ENCODE data around the gene KNDC1. TPM values are rescaled to one million over a fixed set of nuclear protein-coding genes. Genes with fewer than 3 reads are reported as not detected.

KNDC1 gene
- total and polyA plus RNA-seq, 2 of the 13 experiments (the other 11 are each of a cell fraction or from before 2014, with no cell fraction given) = 0.69 TPM; not detected in 1

DNA sequence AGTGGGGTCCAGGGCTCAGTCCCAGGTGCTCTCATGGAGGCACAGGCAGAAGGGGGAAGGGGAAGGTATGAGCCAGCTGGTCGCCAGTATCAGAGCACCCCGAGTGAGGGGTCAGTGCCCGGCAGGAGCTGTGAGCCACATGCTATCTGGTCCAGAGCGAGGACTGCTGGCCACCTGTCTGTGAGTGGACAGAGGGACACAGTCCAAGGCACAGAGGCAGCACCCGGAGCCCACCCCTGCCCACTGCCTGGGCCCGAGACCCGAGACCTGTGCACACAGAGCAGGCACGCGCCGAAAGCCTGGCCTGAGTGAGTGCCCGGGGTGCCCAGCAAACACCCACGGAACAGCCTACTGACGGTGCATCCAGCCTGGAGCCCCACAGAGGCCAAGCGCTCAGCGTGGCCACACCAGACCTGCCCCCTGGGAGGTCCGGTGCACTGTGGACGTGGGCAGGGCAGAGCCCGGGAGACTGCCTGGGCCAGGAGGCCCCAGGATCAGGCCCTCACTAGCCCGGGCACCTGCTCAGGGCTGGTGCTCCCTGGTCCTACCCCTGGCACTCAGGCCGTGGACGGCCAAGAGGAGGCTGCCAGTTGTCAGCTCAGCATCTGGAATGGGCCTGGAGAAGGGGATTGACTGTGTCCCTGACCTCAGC lies 42.9 kb upstream of the KNDC1 start:
- Histone ChIP-seq H3K79me2 (ENCODE audit: insufficient read depth, low read length) (no peaks in the 10 kb centered on the region), H3K36me3 (replicated peaks in 1 of 2; ENCODE audit: control insufficient read depth in 1 of 2, insufficient read depth in 2 of 2, low read length in 2 of 2) (no peaks in the 10 kb centered on the region), H2AFZ (ENCODE audit: low read length) (no peak overlapping the region), H3K4me1 (ENCODE audit: insufficient read depth, low read length) (no peaks in the 10 kb centered on the region), H3K9me3 (ENCODE audit: low read length) (no peaks in the 10 kb centered on the region), H3K27me3 (ENCODE audit: control insufficient read depth in 1 of 2, insufficient read depth in 2 of 2, low read length in 2 of 2) (peaks cover 7 to 45% of the 10 kb centered on the region in 2 experiments; a peak in 4 of 5 replicates), H4K20me1 (ENCODE audit: insufficient read depth, low read length) (no peaks in the 10 kb centered on the region), H3K4me2 (ENCODE audit: low read depth, low read length) (no peak overlapping the region), H3K9ac (ENCODE audit: insufficient read depth, low read depth, low read length) (no peak overlapping the region), H3K27ac (ENCODE audit: extremely low read length, insufficient read depth, low read length) (no peak overlapping the region), H3K4me3 (replicated peaks in 1 of 3; ENCODE audit: insufficient read depth in 1 of 3, low read depth in 2 of 3, low read length in 3 of 3) (no peak overlapping the region)
- CTCF ChIA-PET (ENCODE audit: low intra/inter-chr PET ratio, low total read pairs) = no interaction called here
- intact Hi-C loops (cut with micrococcal nuclease; ENCODE audit: unreplicated experiment) = no loop called here
- FAIRE-seq = no peak
- TF ChIP-seq HNRNPLL (IDR thresholded peaks at IDR 0.05; ENCODE audit: low read depth, low read length, poor library complexity, severe bottlenecking) (no peak), MEIS2 (CRISPR knock-in tag; IDR thresholded peaks at IDR 0.05) (no peak), THYN1 (CRISPR knock-in tag; IDR thresholded peaks at IDR 0.05; ENCODE audit: borderline replicate concordance, low read depth) (no peak), ZNF891 (CRISPR knock-in tag; IDR thresholded peaks at IDR 0.05) (no peak), ZNF772 (CRISPR knock-in tag; IDR thresholded peaks at IDR 0.05) (no peak), E2F1 (CRISPR knock-in tag; IDR thresholded peaks at IDR 0.05) (no peak), POGZ (CRISPR knock-in tag; IDR thresholded peaks at IDR 0.05) (no peak), PTBP1 (IDR thresholded peaks at IDR 0.05; ENCODE audit: low read depth, low read length, poor library complexity, severe bottlenecking) (no peak), GPBP1L1 (CRISPR knock-in tag; IDR thresholded peaks at IDR 0.05) (no peak), ZMYM2 (CRISPR knock-in tag; IDR thresholded peaks at IDR 0.05) (no peak), ZNF773 (CRISPR knock-in tag; IDR thresholded peaks at IDR 0.05; ENCODE audit: borderline replicate concordance) (no peak), MXI1 (IDR thresholded peaks at IDR 0.05; ENCODE audit: borderline replicate concordance, low read depth, low read length) (no peak)
- TF ChIP-seq, protein P1, sequence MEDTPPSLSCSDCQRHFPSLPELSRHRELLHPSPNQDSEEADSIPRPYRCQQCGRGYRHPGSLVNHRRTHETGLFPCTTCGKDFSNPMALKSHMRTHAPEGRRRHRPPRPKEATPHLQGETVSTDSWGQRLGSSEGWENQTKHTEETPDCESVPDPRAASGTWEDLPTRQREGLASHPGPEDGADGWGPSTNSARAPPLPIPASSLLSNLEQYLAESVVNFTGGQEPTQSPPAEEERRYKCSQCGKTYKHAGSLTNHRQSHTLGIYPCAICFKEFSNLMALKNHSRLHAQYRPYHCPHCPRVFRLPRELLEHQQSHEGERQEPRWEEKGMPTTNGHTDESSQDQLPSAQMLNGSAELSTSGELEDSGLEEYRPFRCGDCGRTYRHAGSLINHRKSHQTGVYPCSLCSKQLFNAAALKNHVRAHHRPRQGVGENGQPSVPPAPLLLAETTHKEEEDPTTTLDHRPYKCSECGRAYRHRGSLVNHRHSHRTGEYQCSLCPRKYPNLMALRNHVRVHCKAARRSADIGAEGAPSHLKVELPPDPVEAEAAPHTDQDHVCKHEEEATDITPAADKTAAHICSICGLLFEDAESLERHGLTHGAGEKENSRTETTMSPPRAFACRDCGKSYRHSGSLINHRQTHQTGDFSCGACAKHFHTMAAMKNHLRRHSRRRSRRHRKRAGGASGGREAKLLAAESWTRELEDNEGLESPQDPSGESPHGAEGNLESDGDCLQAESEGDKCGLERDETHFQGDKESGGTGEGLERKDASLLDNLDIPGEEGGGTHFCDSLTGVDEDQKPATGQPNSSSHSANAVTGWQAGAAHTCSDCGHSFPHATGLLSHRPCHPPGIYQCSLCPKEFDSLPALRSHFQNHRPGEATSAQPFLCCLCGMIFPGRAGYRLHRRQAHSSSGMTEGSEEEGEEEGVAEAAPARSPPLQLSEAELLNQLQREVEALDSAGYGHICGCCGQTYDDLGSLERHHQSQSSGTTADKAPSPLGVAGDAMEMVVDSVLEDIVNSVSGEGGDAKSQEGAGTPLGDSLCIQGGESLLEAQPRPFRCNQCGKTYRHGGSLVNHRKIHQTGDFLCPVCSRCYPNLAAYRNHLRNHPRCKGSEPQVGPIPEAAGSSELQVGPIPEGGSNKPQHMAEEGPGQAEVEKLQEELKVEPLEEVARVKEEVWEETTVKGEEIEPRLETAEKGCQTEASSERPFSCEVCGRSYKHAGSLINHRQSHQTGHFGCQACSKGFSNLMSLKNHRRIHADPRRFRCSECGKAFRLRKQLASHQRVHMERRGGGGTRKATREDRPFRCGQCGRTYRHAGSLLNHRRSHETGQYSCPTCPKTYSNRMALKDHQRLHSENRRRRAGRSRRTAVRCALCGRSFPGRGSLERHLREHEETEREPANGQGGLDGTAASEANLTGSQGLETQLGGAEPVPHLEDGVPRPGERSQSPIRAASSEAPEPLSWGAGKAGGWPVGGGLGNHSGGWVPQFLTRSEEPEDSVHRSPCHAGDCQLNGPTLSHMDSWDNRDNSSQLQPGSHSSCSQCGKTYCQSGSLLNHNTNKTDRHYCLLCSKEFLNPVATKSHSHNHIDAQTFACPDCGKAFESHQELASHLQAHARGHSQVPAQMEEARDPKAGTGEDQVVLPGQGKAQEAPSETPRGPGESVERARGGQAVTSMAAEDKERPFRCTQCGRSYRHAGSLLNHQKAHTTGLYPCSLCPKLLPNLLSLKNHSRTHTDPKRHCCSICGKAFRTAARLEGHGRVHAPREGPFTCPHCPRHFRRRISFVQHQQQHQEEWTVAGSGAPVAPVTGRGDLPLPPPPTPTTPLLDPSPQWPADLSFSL (CRISPR knock-in tag; IDR thresholded peaks at IDR 0.05) = no peak
- TF ChIP-seq, protein P2, sequence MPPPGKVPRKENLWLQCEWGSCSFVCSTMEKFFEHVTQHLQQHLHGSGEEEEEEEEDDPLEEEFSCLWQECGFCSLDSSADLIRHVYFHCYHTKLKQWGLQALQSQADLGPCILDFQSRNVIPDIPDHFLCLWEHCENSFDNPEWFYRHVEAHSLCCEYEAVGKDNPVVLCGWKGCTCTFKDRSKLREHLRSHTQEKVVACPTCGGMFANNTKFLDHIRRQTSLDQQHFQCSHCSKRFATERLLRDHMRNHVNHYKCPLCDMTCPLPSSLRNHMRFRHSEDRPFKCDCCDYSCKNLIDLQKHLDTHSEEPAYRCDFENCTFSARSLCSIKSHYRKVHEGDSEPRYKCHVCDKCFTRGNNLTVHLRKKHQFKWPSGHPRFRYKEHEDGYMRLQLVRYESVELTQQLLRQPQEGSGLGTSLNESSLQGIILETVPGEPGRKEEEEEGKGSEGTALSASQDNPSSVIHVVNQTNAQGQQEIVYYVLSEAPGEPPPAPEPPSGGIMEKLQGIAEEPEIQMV (CRISPR knock-in tag; IDR thresholded peaks at IDR 0.05; ENCODE audit: low read depth) = no peak
- ATAC-seq = no peak
- in situ Hi-C loops (cut with HindIII; ENCODE audit: extremely low pct_ligation_motif_present, low pct_unique_long_range_greater_than_20kb) = no loop called here
- DNase-seq (ENCODE audit: low spot score) = no peak
- no CpG with 5 or more reads among the region's 21 CpGs for WGBS (ENCODE audit: low lambda C conversion rate)
- no TSS peak for BruUV-seq (replicated peaks)
- POLR2A ChIA-PET = no interaction called here

Measured in HepG2 (cell line).